Mesothelial cell of epicardium (in vitro differentiated cells): ENCODE results near the gene ZNF83. TPM values are rescaled to one million over a fixed set of nuclear protein-coding genes. Genes with fewer than 3 reads are reported as not detected.
A peak's percentile ranks its signal among the peaks of the same experiment; 100 is the strongest.

ENCODE experiments used
- DNase-seq, 2 experiments: peaks; one replicate each; pipeline ENCODE4 v3.0.0; 2021; ENCODE audit warnings: low spot score in 2 of 2; ENCODE audit not compliant: unreplicated experiment in 2 of 2
- H3K27ac Mint-ChIP-seq: 2 replicates; pipeline ENCODE4 v1.8.0; 2021; ENCODE audit warnings: mixed read lengths
- H3K27me3 Mint-ChIP-seq: 2 replicates; pipeline ENCODE4 v1.8.0; 2021; ENCODE audit warnings: low read depth, mixed read lengths
- H3K36me3 Mint-ChIP-seq: 2 replicates; pipeline ENCODE4 v1.8.0; 2021; ENCODE audit warnings: mixed read lengths
- H3K4me1 Mint-ChIP-seq: 2 replicates; pipeline ENCODE4 v1.8.0; 2021; ENCODE audit warnings: mixed read lengths
- H3K4me3 Mint-ChIP-seq: 2 replicates; pipeline ENCODE4 v1.8.0; 2021; ENCODE audit warnings: mild to moderate bottlenecking, moderate library complexity, mixed read lengths
- H3K9me3 Mint-ChIP-seq: 2 replicates; pipeline ENCODE4 v1.8.0; 2021; ENCODE audit warnings: mixed read lengths
- CTCF ChIP-seq: fragments of 200-600 bp; sonication (generic); IDR thresholded peaks from one replicate; pipeline ENCODE4 v1.5.0; 2021; ENCODE audit warnings: antibody characterized with exemption; ENCODE audit not compliant: unreplicated experiment
- total RNA-seq: library from RNA; stranded (reverse); gene quantifications from 3 replicates; pipeline ENCODE4 v1.2.1, GENCODE V29; 2021

Gene ZNF83
- total RNA-seq, 1 donor from 2014 or later, result 143 TPM

DNA sequence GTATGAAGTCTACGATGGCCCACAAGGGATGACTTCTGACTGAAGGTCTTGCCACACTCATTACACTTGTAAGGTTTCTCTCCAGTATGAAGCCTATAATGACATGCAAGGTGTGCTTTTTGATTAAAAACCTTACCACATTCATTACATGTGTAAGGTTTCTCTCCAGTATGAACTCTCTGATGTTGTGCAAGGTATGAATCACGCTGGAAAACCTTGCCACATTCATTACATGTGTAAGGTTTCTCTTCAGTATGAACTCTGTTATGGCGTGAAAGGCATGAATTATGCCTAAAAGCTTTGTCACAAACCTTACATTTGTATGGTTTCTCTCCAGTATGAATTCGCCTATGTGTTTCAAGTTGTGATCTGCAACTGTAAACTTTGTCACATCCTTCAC is 15.0 kb upstream of the ZNF83 start:
- DNase-seq, result no peak

DNA sequence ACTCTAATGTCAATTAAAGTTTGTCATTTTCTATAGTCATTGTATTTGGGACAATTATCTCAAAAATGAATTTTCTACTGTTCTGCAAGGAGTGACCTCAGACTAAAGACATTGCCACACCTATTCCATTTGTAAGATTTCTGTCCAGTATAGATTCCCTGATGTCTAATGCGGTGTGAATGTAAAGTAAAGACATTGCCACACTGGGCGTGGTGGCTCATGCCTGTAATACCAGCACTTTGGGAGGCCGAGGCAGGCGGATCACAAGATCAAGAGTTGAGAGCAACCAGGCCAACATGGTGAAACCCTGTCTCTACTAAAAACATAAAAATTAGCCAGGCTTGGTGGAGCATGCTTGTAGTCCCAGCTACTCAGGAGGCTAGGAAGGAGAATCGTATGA is 13.8 kb upstream of the ZNF83 start:
- Mint-ChIP-seq H3K4me1 (peaks cover 18% of the 10 kb centered on the region), H3K36me3 (peaks cover 70% of the 10 kb centered on the region), H3K4me3 (no peak overlapping the region), H3K27me3 (no peaks in the 10 kb centered on the region), H3K27ac (no peak overlapping the region), H3K9me3 (peaks cover 12% of the 10 kb centered on the region)
- no peak for DNase-seq
- no peak for TF ChIP-seq CTCF

More for the DNA sequence above, 15.0 kb upstream of the ZNF83 start:
- H3K4me1 Mint-ChIP-seq, result peaks cover 8% of the 10 kb centered on the region
- no peak for TF ChIP-seq CTCF
- no peak overlapping the region for H3K4me3 Mint-ChIP-seq
- H3K9me3 Mint-ChIP-seq, result peaks cover 1% of the 10 kb centered on the region
- H3K36me3 Mint-ChIP-seq, result peaks cover 66% of the 10 kb centered on the region
- no peaks in the 10 kb centered on the region for H3K27me3 Mint-ChIP-seq
- no peak overlapping the region for H3K27ac Mint-ChIP-seq

DNA sequence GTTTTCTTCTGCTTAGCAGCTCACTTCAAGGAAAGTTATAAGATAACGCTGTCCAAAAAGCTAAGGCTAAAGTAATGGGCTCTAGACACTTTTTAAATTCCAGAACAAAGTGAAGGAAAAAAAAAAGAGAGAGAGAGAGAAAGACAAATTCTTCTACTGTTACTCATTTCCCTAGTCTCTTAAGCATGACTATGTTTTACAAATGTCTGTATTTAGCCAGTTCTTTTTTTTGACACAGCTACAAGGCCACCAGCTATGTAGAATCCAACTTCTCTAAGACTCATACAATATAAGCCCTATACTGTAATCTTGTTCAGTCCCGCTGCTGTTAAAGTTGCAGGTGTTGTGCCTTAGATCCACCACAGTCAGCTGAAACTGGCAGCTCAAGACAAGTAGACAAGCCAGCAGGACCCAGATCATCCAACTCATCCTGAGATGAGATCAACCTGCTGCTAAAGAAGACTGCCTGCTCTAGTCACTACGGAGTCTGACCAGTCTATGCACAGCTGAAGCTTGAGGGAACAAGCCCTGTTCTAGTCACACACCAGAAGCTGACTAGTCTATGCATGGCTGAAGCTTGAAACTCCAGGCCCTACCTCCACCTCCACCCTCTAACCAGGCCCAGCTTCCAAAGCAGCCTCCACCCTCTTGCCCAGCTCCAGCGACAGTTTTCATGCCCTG is 10.3 kb upstream of the ZNF83 start:
- Mint-ChIP-seq H3K9me3 (peaks cover 16% of the 10 kb centered on the region), H3K4me1 (peaks cover 22% of the 10 kb centered on the region), H3K36me3 (peaks cover 57% of the 10 kb centered on the region), H3K27me3 (no peaks in the 10 kb centered on the region), H3K4me3 (no peak overlapping the region), H3K27ac (peak overlapping the region; percentile 77)
- DNase-seq, result no peak
- no peak for TF ChIP-seq CTCF

GRCh38 chr19:52646571-52647217 is 8.5 kb upstream of the ZNF83 start:
- Mint-ChIP-seq H3K27ac (no peak overlapping the region), H3K36me3 (peaks cover 44% of the 10 kb centered on the region), H3K4me3 (no peak overlapping the region), H3K4me1 (peaks cover 25% of the 10 kb centered on the region), H3K27me3 (no peaks in the 10 kb centered on the region), H3K9me3 (peaks cover 16% of the 10 kb centered on the region)
- no peak for DNase-seq
- TF ChIP-seq CTCF, result no peak

DNA sequence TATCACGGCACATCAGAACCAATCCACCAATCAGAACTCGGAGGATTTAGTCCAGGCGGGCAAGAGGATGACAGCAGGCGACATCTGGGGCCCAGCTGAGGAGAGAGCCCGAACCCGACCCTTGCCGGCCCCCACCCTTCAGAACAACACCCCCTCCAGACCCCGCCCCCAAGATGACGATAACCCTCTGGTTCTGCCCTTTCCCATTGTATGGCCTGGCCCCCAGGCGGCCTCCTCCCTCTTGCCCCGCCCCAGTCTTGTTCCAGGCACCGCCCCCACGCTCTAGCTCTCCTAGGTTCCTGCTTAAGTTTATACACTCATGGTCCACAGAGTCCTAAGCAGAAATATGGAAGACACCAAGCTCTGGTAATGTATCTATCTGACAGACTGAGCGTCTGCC is 2.8 kb upstream of the ZNF83 start:
- no peaks in the 10 kb centered on the region for H3K9me3 Mint-ChIP-seq
- H3K27ac Mint-ChIP-seq, result no peak overlapping the region
- peaks cover 22% of the 10 kb centered on the region for H3K4me1 Mint-ChIP-seq
- DNase-seq, result no peak
- H3K36me3 Mint-ChIP-seq, result peaks cover 6% of the 10 kb centered on the region
- no peak overlapping the region for H3K4me3 Mint-ChIP-seq
- H3K27me3 Mint-ChIP-seq, result no peaks in the 10 kb centered on the region
- TF ChIP-seq CTCF, result no peak
